HCT116 (cell line): ENCODE data around the gene GABARAPL1. TPM values are rescaled to one million over a fixed set of nuclear protein-coding genes. Genes with fewer than 3 reads are reported as not detected.

Source experiments
- ATAC-seq: fragments of 200-7000 bp; cut with Tn5 transposase; 2 replicates; pipeline ENCODE4 v1.9.1; 2020; ENCODE audit warnings: mild to moderate bottlenecking, moderate library complexity
- BruUV-seq: library from RNA; stranded (reverse); fragments of 400-500 nt; replicated peaks from 2 replicates; lab custom pipeline; 2021; lab: Mats Ljungman, UMichigan
- CTCF ChIA-PET: fragments of 300-600 bp; sonication (Branson Sonifier 250); formaldehyde crosslinking; loops from one replicate; lab custom pipeline; 2021; ENCODE audit warnings: antibody characterized with exemption; lab: Charles Lee
- POLR2A ChIA-PET: fragments of 300-600, 350-600 bp; sonication (Branson Sonifier 250); formaldehyde crosslinking; loops from one replicate; lab custom pipeline; 2021; ENCODE audit warnings: antibody characterized with exemption; lab: Charles Lee
- RAD21 ChIA-PET, 2 experiments: fragments of 300-600 bp; sonication (Branson Sonifier 250); formaldehyde crosslinking; loops; one replicate each; lab custom pipeline; 2023; ENCODE audit warnings: low total read pairs in 2 of 2; ENCODE audit not compliant: uncharacterized antibody in 2 of 2, unreplicated experiment in 2 of 2, low non-redundant PET in 1 of 2; lab: Charles Lee
- DNase-seq: peaks from one replicate; pipeline ENCODE4 v3.0.0-alpha.2; 2010; ENCODE audit warnings: low read depth, low spot score
- H2AFZ ChIP-seq: fragments of 200-600 bp; shearing (Covaris generic), sonication (generic); 2 replicates; pipeline ENCODE4 v1.6.1; 2017; ENCODE audit warnings: low read depth, mixed run types, mixed read lengths, antibody characterized with exemption, low read length; ENCODE audit not compliant: poor library complexity, severe bottlenecking
- H3K27ac ChIP-seq: 2 replicates; pipeline ENCODE4 v1.5.1; 2012; ENCODE audit warnings: low read depth, low read length
- H3K27me3 ChIP-seq: fragments of 200-600 bp; sonication (generic); 2 replicates; pipeline ENCODE4 v1.6.1; 2016; ENCODE audit warnings: mixed run types, low read length, mixed read lengths; ENCODE audit not compliant: insufficient read depth
- H3K36me3 ChIP-seq, 2 experiments: fragments of 200-500 bp in 1 of 2; fragments of 200-600 bp in 1 of 2; sonication (Bioruptor generic) in 1 of 2; sonication (generic) in 1 of 2; 2 replicates each; pipeline versions ENCODE4 v1.5.1 to v1.6.1; 2014 to 2016; ENCODE audit warnings: low read length in 2 of 2, inconsistent platforms in 1 of 2, mixed read lengths in 1 of 2, mixed run types in 1 of 2; ENCODE audit not compliant: insufficient read depth in 2 of 2, control insufficient read depth in 1 of 2
- H3K4me1 ChIP-seq, 2 experiments: fragments of 200-600 bp in 1 of 2; sonication (generic) in 1 of 2; 2 replicates each; pipeline versions ENCODE4 v1.5.1 to v1.6.1; 2012 to 2017; ENCODE audit warnings: low read length in 2 of 2, inconsistent platforms in 1 of 2, mild to moderate bottlenecking in 1 of 2, mixed read lengths in 1 of 2, mixed run types in 1 of 2, moderate library complexity in 1 of 2; ENCODE audit not compliant: insufficient read depth in 2 of 2, control insufficient read depth in 1 of 2
- H3K4me2 ChIP-seq: fragments of 200-600 bp; sonication (generic); 2 replicates; pipeline ENCODE4 v1.6.1; 2017; ENCODE audit warnings: mixed run types, low read length, mixed read lengths
- H3K4me3 ChIP-seq, 2 experiments: fragments of 200-600 bp in 1 of 2; sonication (generic) in 1 of 2; replicated peaks in 1 of 2; 2 replicates each; pipeline ENCODE4 v1.5.1; 2011 to 2016; ENCODE audit warnings: low read length in 2 of 2, control low read depth in 1 of 2, low read depth in 1 of 2, mild to moderate bottlenecking in 1 of 2, mixed read lengths in 1 of 2, mixed run types in 1 of 2
- H3K79me2 ChIP-seq: fragments of 200-600 bp; sonication (generic); 2 replicates; pipeline ENCODE4 v1.6.1; 2017; ENCODE audit warnings: mild to moderate bottlenecking, mixed run types, low read length, moderate library complexity, mixed read lengths; ENCODE audit not compliant: insufficient read depth
- H3K9ac ChIP-seq: fragments of 200-600 bp; sonication (generic); 2 replicates; pipeline ENCODE4 v1.6.1; 2016; ENCODE audit warnings: low read length, mixed read lengths
- H3K9me2 ChIP-seq: fragments of 200-600 bp; sonication (generic), shearing (Covaris generic); 2 replicates; pipeline ENCODE4 v1.6.1; 2017; ENCODE audit warnings: mixed run types, mild to moderate bottlenecking, moderate library complexity; ENCODE audit not compliant: insufficient read depth
- H3K9me3 ChIP-seq, 2 experiments: fragments of 200-500 bp in 1 of 2; fragments of 200-600 bp in 1 of 2; sonication (Bioruptor generic) in 1 of 2; sonication (generic) in 1 of 2; 2 replicates each; pipeline ENCODE4 v1.6.1; 2014 to 2017; ENCODE audit warnings: low read length in 2 of 2, mixed read lengths in 2 of 2, inconsistent platforms in 1 of 2, low read depth in 1 of 2, mild to moderate bottlenecking in 1 of 2, mixed run types in 1 of 2, moderate library complexity in 1 of 2; ENCODE audit not compliant: control insufficient read depth in 1 of 2, insufficient read depth in 1 of 2
- H4K20me1 ChIP-seq: fragments of 200-600 bp; sonication (generic), shearing (Covaris generic); 2 replicates; pipeline ENCODE4 v1.6.1; 2017; ENCODE audit warnings: mixed run types, mild to moderate bottlenecking, moderate library complexity; ENCODE audit not compliant: insufficient read depth
- CBX3 ChIP-seq: IDR thresholded peaks from 2 replicates; pipeline ENCODE4 v1.6.1; 2012; ENCODE audit warnings: low read depth
- CEBPB ChIP-seq: IDR thresholded peaks from 2 replicates; pipeline ENCODE4 v1.6.1; 2012; ENCODE audit warnings: low read depth
- ELF1 ChIP-seq: IDR thresholded peaks from 2 replicates; pipeline ENCODE4 v1.6.1; 2012; ENCODE audit warnings: low read depth, borderline replicate concordance
- EZH2phosphoT487 ChIP-seq: fragments of 200-600 bp; IDR thresholded peaks from 2 replicates; pipeline ENCODE4 v1.6.1; 2018; ENCODE audit warnings: antibody characterized with exemption, borderline replicate concordance
- JUND ChIP-seq: IDR thresholded peaks from 2 replicates; pipeline ENCODE4 v1.6.1; 2012
- POLR2A ChIP-seq: IDR thresholded peaks from 2 replicates; pipeline ENCODE4 v1.7.0; 2011; ENCODE audit warnings: borderline replicate concordance; ENCODE audit not compliant: insufficient read depth, insufficient read length; ENCODE audit errors: extremely low read depth
- POLR2AphosphoS5 ChIP-seq: IDR thresholded peaks from 2 replicates; pipeline ENCODE4 v1.6.1; 2011; ENCODE audit warnings: mild to moderate bottlenecking, low read depth, low read length, moderate library complexity
- SP1 ChIP-seq: IDR thresholded peaks from 2 replicates; pipeline ENCODE4 v1.6.1; 2012; ENCODE audit warnings: low read depth
- TCF7L2 ChIP-seq: IDR thresholded peaks from 2 replicates; pipeline ENCODE4 v1.7.0; 2011; ENCODE audit warnings: borderline replicate concordance, inconsistent platforms; ENCODE audit not compliant: insufficient read depth, insufficient read length; ENCODE audit errors: extremely low read depth
- intact Hi-C: fragments of 100-400 bp; cut with micrococcal nuclease; formaldehyde crosslinking; loops from 2 replicates; pipeline ENCODE4 v1.10.0; 2022
- total RNA-seq: library from RNA; stranded (reverse); gene quantifications from one replicate; pipeline ENCODE4 v1.2.1, GENCODE V29; 2021; ENCODE audit not compliant: unreplicated experiment
- TF ChIP-seq, protein P1 (sequence below): IDR thresholded peaks from 2 replicates; pipeline ENCODE4 v1.6.1; 2012
- TF ChIP-seq, protein P2 (sequence below): IDR thresholded peaks from 2 replicates; pipeline ENCODE4 v1.6.1; 2012
- TF ChIP-seq, protein P3 (sequence below): IDR thresholded peaks from 2 replicates; pipeline ENCODE4 v1.6.1; 2012; ENCODE audit warnings: low read depth
- TF ChIP-seq, protein P4 (sequence below), 3 experiments: fragments of 200-600 bp in 1 of 3; sonication (generic) in 1 of 3; IDR thresholded peaks in 2 of 3; conservative IDR thresholded peaks in 1 of 3; 2 replicates each; pipeline ENCODE4 v1.5.1; 2012 to 2017; ENCODE audit warnings: low read depth in 2 of 3, low read length in 2 of 3, antibody characterized with exemption in 1 of 3, borderline replicate concordance in 1 of 3, control low read depth in 1 of 3, mild to moderate bottlenecking in 1 of 3, mixed read lengths in 1 of 3, mixed run types in 1 of 3, moderate library complexity in 1 of 3; ENCODE audit not compliant: insufficient read depth in 1 of 3
- TF ChIP-seq, protein P5 (sequence below): IDR thresholded peaks from 2 replicates; pipeline ENCODE4 v1.6.1; 2011; ENCODE audit warnings: mild to moderate bottlenecking, low read length, moderate library complexity; ENCODE audit not compliant: insufficient replicate concordance; ENCODE audit errors: extremely low read depth

GABARAPL1 gene
- total RNA-seq, 1 experiment from 2014 or later: 35.5 TPM

DNA sequence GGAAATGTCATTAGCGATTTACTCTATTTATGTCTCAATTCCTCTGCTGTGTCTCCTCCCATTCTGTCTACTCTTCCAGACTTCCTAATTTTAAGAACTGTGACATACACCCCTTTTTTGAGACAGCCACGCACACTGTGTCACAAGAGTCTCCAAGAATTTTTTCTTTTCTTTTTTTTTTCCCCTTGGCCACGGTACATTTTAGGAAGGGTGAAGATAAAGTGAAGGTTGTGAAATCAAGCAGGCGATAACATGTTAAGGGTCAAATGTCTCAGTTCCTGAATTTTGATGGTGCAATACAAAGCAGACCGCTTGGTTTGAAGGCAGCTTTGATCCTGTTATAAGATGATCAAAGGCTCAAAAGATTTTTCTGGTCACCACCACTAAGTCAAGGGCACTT lies 45.1 kb upstream of the GABARAPL1 start:
- H4K20me1 ChIP-seq: no peaks in the 10 kb centered on the region
- CTCF ChIA-PET: no interaction called here
- no peak for ATAC-seq
- no peak overlapping the region for H3K4me3 ChIP-seq
- TF ChIP-seq, protein P1, sequence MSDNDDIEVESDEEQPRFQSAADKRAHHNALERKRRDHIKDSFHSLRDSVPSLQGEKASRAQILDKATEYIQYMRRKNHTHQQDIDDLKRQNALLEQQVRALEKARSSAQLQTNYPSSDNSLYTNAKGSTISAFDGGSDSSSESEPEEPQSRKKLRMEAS: no peak
- TF ChIP-seq ELF1: no peak
- TF ChIP-seq POLR2A: no peak
- TF ChIP-seq, protein P2, sequence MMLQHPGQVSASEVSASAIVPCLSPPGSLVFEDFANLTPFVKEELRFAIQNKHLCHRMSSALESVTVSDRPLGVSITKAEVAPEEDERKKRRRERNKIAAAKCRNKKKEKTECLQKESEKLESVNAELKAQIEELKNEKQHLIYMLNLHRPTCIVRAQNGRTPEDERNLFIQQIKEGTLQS: no peak
- no peak for TF ChIP-seq CEBPB
- TF ChIP-seq EZH2phosphoT487: no peak
- TF ChIP-seq, protein P3, sequence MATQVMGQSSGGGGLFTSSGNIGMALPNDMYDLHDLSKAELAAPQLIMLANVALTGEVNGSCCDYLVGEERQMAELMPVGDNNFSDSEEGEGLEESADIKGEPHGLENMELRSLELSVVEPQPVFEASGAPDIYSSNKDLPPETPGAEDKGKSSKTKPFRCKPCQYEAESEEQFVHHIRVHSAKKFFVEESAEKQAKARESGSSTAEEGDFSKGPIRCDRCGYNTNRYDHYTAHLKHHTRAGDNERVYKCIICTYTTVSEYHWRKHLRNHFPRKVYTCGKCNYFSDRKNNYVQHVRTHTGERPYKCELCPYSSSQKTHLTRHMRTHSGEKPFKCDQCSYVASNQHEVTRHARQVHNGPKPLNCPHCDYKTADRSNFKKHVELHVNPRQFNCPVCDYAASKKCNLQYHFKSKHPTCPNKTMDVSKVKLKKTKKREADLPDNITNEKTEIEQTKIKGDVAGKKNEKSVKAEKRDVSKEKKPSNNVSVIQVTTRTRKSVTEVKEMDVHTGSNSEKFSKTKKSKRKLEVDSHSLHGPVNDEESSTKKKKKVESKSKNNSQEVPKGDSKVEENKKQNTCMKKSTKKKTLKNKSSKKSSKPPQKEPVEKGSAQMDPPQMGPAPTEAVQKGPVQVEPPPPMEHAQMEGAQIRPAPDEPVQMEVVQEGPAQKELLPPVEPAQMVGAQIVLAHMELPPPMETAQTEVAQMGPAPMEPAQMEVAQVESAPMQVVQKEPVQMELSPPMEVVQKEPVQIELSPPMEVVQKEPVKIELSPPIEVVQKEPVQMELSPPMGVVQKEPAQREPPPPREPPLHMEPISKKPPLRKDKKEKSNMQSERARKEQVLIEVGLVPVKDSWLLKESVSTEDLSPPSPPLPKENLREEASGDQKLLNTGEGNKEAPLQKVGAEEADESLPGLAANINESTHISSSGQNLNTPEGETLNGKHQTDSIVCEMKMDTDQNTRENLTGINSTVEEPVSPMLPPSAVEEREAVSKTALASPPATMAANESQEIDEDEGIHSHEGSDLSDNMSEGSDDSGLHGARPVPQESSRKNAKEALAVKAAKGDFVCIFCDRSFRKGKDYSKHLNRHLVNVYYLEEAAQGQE: no peak
- no peak for TF ChIP-seq TCF7L2
- no peak for TF ChIP-seq CBX3
- TF ChIP-seq POLR2AphosphoS5: no peak
- TF ChIP-seq, protein P4, sequence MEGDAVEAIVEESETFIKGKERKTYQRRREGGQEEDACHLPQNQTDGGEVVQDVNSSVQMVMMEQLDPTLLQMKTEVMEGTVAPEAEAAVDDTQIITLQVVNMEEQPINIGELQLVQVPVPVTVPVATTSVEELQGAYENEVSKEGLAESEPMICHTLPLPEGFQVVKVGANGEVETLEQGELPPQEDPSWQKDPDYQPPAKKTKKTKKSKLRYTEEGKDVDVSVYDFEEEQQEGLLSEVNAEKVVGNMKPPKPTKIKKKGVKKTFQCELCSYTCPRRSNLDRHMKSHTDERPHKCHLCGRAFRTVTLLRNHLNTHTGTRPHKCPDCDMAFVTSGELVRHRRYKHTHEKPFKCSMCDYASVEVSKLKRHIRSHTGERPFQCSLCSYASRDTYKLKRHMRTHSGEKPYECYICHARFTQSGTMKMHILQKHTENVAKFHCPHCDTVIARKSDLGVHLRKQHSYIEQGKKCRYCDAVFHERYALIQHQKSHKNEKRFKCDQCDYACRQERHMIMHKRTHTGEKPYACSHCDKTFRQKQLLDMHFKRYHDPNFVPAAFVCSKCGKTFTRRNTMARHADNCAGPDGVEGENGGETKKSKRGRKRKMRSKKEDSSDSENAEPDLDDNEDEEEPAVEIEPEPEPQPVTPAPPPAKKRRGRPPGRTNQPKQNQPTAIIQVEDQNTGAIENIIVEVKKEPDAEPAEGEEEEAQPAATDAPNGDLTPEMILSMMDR (IDR thresholded peaks at IDR 0.05 in 2 of 3, conservative IDR thresholded peaks at IDR 0.05 in 1 of 3; ENCODE audit: borderline replicate concordance in 1 of 3, insufficient read depth in 1 of 3, low read depth in 2 of 3, low read length in 2 of 3): no peak
- no peak for TF ChIP-seq SP1
- no peak for TF ChIP-seq JUND
- TF ChIP-seq, protein P5, sequence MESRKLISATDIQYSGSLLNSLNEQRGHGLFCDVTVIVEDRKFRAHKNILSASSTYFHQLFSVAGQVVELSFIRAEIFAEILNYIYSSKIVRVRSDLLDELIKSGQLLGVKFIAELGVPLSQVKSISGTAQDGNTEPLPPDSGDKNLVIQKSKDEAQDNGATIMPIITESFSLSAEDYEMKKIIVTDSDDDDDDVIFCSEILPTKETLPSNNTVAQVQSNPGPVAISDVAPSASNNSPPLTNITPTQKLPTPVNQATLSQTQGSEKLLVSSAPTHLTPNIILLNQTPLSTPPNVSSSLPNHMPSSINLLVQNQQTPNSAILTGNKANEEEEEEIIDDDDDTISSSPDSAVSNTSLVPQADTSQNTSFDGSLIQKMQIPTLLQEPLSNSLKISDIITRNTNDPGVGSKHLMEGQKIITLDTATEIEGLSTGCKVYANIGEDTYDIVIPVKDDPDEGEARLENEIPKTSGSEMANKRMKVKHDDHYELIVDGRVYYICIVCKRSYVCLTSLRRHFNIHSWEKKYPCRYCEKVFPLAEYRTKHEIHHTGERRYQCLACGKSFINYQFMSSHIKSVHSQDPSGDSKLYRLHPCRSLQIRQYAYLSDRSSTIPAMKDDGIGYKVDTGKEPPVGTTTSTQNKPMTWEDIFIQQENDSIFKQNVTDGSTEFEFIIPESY: no peak
- TF ChIP-seq, all 23 proteins: peak for 0
- no peaks in the 10 kb centered on the region for H3K9me2 ChIP-seq
- ChIA-PET POLR2A (no interaction called here), RAD21 (no interaction called here)
- H3K9ac ChIP-seq: no peak overlapping the region
- no peaks in the 10 kb centered on the region for H3K4me1 ChIP-seq
- H3K27me3 ChIP-seq: no peaks in the 10 kb centered on the region
- no peak overlapping the region for H2AFZ ChIP-seq
- no peak for DNase-seq
- intact Hi-C loops: no loop called here
- no TSS peak for BruUV-seq
- H3K9me3 ChIP-seq: no peaks in the 10 kb centered on the region
- H3K79me2 ChIP-seq: no peaks in the 10 kb centered on the region
- H3K4me2 ChIP-seq: no peak overlapping the region
- H3K27ac ChIP-seq: no peak overlapping the region
- no peaks in the 10 kb centered on the region for H3K36me3 ChIP-seq
